ENCODE data around the gene HPX. TPM values are rescaled to one million over a fixed set of nuclear protein-coding genes. Genes with fewer than 3 reads are reported as not detected.

HPX gene
- total RNA-seq, 2 donors from 2014 or later: 3.9 to 6.0 TPM

DNA sequence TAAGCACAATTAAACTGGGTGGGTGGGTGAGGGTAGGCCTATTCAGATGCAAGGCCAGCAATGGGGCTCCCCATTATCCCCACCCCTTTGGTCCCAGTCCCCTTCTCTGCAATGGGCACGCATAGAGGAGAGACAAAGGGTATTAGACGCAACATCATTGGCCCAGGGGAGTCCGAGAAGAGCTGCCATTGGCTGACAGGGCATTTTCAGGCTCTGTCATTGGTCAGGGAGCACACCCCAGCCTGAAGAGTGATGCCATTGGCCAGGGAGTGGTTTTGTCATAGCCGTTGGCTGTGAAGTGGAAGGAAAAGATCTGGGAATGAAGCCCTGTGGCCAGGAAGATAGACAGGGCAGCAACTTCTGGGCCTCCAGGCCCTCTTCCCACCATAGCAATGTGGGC lies 35.8 kb upstream of the HPX start:
- no peak overlapping the region for H3K4me3 Mint-ChIP-seq
- Histone ChIP-seq H3K9me3 (ENCODE audit: control insufficient read depth, low read length) (no peaks in the 10 kb centered on the region), H3K27ac (ENCODE audit: low read depth, low read length) (no peak overlapping the region), H3K9ac (ENCODE audit: extremely low read depth, low read length, poor library complexity, severe bottlenecking) (no peak overlapping the region), H3K27me3 (ENCODE audit: control insufficient read depth, insufficient read depth, low read length, poor library complexity, severe bottlenecking) (no peaks in the 10 kb centered on the region), H3K4me1 (ENCODE audit: control insufficient read depth, insufficient read depth, low read length) (peaks cover 2% of the 10 kb centered on the region), H3K4me3 (ENCODE audit: low read length) (no peak overlapping the region), H3K36me3 (ENCODE audit: control insufficient read depth, insufficient read depth, low read length) (peaks cover 32% of the 10 kb centered on the region)
- TF ChIP-seq, protein P1, sequence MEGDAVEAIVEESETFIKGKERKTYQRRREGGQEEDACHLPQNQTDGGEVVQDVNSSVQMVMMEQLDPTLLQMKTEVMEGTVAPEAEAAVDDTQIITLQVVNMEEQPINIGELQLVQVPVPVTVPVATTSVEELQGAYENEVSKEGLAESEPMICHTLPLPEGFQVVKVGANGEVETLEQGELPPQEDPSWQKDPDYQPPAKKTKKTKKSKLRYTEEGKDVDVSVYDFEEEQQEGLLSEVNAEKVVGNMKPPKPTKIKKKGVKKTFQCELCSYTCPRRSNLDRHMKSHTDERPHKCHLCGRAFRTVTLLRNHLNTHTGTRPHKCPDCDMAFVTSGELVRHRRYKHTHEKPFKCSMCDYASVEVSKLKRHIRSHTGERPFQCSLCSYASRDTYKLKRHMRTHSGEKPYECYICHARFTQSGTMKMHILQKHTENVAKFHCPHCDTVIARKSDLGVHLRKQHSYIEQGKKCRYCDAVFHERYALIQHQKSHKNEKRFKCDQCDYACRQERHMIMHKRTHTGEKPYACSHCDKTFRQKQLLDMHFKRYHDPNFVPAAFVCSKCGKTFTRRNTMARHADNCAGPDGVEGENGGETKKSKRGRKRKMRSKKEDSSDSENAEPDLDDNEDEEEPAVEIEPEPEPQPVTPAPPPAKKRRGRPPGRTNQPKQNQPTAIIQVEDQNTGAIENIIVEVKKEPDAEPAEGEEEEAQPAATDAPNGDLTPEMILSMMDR (conservative IDR thresholded peaks at IDR 0.05): no peak
- peak; percentile 55 for DNase-seq
- peaks cover 6% of the 10 kb centered on the region for H3K27me3 Mint-ChIP-seq (ENCODE audit: insufficient read depth)
- whole genome bisulfite sequencing, 2 experiments (ENCODE audit: insufficient coverage in 1 of 2, insufficient read length in 1 of 2): 93 to 94% methylated on average over 3 to 4 of the region's 4 CpGs
- peaks cover 16% of the 10 kb centered on the region for H3K4me1 Mint-ChIP-seq
- peaks cover 34% of the 10 kb centered on the region for H3K36me3 Mint-ChIP-seq (ENCODE audit: low read depth)
- H3K27ac Mint-ChIP-seq: no peak overlapping the region
- no peaks in the 10 kb centered on the region for H3K9me3 Mint-ChIP-seq

GRCh38 chr11:6475936-6476335 lies 35.1 kb upstream of the HPX start:
- H3K4me3 ChIP-seq (ENCODE audit: low read length): no peak overlapping the region
- no peaks in the 10 kb centered on the region for H3K9me3 ChIP-seq (ENCODE audit: control insufficient read depth, low read length)
- no peaks in the 10 kb centered on the region for H3K27me3 ChIP-seq (ENCODE audit: control insufficient read depth, insufficient read depth, low read length, poor library complexity, severe bottlenecking)
- H3K36me3 ChIP-seq (ENCODE audit: control insufficient read depth, insufficient read depth, low read length): peaks cover 32% of the 10 kb centered on the region
- 80 to 92% methylated on average over 2 to 5 of the region's 5 CpGs for WGBS, 2 experiments (ENCODE audit: insufficient coverage in 1 of 2, insufficient read length in 1 of 2)
- peaks cover 16% of the 10 kb centered on the region for H3K4me1 Mint-ChIP-seq
- H3K4me3 Mint-ChIP-seq: no peak overlapping the region
- H3K27ac ChIP-seq (ENCODE audit: low read depth, low read length): no peak overlapping the region
- H3K27ac Mint-ChIP-seq: peak overlapping the region; percentile 8
- TF ChIP-seq, protein P1 (conservative IDR thresholded peaks at IDR 0.05): peak; percentile 32
- peaks cover 34% of the 10 kb centered on the region for H3K36me3 Mint-ChIP-seq (ENCODE audit: low read depth)
- no peaks in the 10 kb centered on the region for H3K9me3 Mint-ChIP-seq
- H3K27me3 Mint-ChIP-seq (ENCODE audit: insufficient read depth): peaks cover 6% of the 10 kb centered on the region
- DNase-seq: peak; percentile 59
- H3K9ac ChIP-seq (ENCODE audit: extremely low read depth, low read length, poor library complexity, severe bottlenecking): no peak overlapping the region
- peaks cover 2% of the 10 kb centered on the region for H3K4me1 ChIP-seq (ENCODE audit: control insufficient read depth, insufficient read depth, low read length)

DNA sequence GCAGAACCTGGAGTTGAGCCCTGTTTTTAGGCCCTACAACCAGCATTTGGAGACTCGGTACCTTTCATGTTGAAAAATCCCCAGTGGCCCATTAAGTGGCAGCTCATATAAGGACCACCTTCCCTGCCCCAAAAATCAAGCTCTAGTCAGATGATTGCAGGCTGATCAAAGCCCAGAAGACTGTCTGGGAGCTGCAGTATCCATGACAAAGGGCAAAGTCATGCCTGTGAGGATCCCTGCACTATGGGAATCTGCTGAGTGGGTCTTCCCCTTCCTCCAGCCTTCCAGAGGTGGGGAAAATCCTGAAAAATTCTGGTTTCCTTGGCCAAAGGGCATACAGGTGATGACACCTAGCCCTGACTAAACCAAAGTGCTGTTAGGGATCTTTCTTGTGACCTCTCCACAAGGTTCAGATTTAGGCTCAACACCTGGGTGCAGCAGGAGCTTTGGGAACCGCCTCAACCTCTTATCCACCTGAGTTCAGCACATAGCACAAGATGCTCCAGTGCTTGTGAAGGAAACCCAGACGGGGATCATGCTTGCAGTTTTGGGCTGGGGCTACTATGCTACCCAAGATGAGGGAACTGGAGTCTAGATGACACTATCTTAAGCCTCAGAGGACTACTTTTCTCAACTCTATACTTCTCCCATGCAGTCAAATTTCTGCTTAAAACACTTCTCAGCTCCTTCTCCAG lies 34.2 kb upstream of the HPX start:
- Mint-ChIP-seq H3K27me3 (ENCODE audit: insufficient read depth) (peaks cover 6% of the 10 kb centered on the region), H3K36me3 (ENCODE audit: low read depth) (peaks cover 34% of the 10 kb centered on the region), H3K9me3 (no peaks in the 10 kb centered on the region), H3K27ac (peak overlapping the region; percentile 93), H3K4me1 (peaks cover 10% of the 10 kb centered on the region), H3K4me3 (peak overlapping the region; percentile 77)
- TF ChIP-seq, protein P1 (conservative IDR thresholded peaks at IDR 0.05): no peak
- Histone ChIP-seq H3K4me3 (ENCODE audit: low read length) (peak overlapping the region; percentile 82), H3K36me3 (ENCODE audit: control insufficient read depth, insufficient read depth, low read length) (peaks cover 32% of the 10 kb centered on the region), H3K9me3 (ENCODE audit: control insufficient read depth, low read length) (no peaks in the 10 kb centered on the region), H3K4me1 (ENCODE audit: control insufficient read depth, insufficient read depth, low read length) (peaks cover 2% of the 10 kb centered on the region), H3K27ac (ENCODE audit: low read depth, low read length) (peak overlapping the region; percentile 17), H3K9ac (ENCODE audit: extremely low read depth, low read length, poor library complexity, severe bottlenecking) (no peak overlapping the region), H3K27me3 (ENCODE audit: control insufficient read depth, insufficient read depth, low read length, poor library complexity, severe bottlenecking) (no peaks in the 10 kb centered on the region)
- no peak for DNase-seq
- WGBS, 2 experiments (ENCODE audit: insufficient coverage in 1 of 2, insufficient read length in 1 of 2): 87 to 90% methylated on average over 1 to 3 of the region's 3 CpGs

Data from endodermal cell (in vitro differentiated cells).